Hematopoietic multipotent progenitor cell treated with erythropoietin and hydrocortisone succinate and interleukin-3 and kit ligand, for 4 days (in vitro differentiated cells): Measurements from ENCODE around the gene TESMIN.

Experiments
- DNase-seq: peaks from one replicate; pipeline ENCODE4 v3.0.0-alpha.2; 2015

The TESMIN gene

GRCh38 chr11:68751331-68751856 lies at the start of gene TESMIN:
Gene TESMIN (minus strand): TSS chr11:68751520. CDS start chr11:68750660, 860 bp downstream.
- DNase-seq = peak; percentile 97

GRCh38 chr11:68798221-68798813 lies 47.0 kb upstream of the TESMIN start:
- DNase-seq = peak; percentile 62

GRCh38 chr11:68796801-68797200 lies 45.5 kb upstream of the TESMIN start:
- no peak for DNase-seq

GRCh38 chr11:68792400-68792966 lies 41.2 kb upstream of the TESMIN start:
- DNase-seq = no peak

- no peak for DNase-seq
Measured at GRCh38 chr11:68784653-68785052, 33.3 kb upstream of the TESMIN start.

GRCh38 chr11:68783216-68783821 lies 32.0 kb upstream of the TESMIN start:
- no peak for DNase-seq

GRCh38 chr11:68782711-68783110 lies 31.4 kb upstream of the TESMIN start:
- DNase-seq = no peak

- peak; percentile 87 for DNase-seq
Measured at GRCh38 chr11:68780829-68781228, 29.5 kb upstream of the TESMIN start.

- DNase-seq = no peak
Measured at GRCh38 chr11:68778205-68778604, 26.9 kb upstream of the TESMIN start.

- DNase-seq = no peak
Measured at GRCh38 chr11:68776442-68777235, 25.3 kb upstream of the TESMIN start.

GRCh38 chr11:68775951-68776388 lies 24.6 kb upstream of the TESMIN start:
- no peak for DNase-seq

- no peak for DNase-seq
Measured at GRCh38 chr11:68774194-68774585, 22.9 kb upstream of the TESMIN start.

GRCh38 chr11:68773521-68774193 lies 22.3 kb upstream of the TESMIN start:
- DNase-seq = no peak

- no peak for DNase-seq
Measured at GRCh38 chr11:68772936-68773335, 21.6 kb upstream of the TESMIN start.

GRCh38 chr11:68770781-68771180 lies 19.5 kb upstream of the TESMIN start:
- DNase-seq = no peak

GRCh38 chr11:68767672-68768071 lies 16.4 kb upstream of the TESMIN start:
- DNase-seq = no peak

- no peak for DNase-seq
Measured at GRCh38 chr11:68766786-68767185, 15.5 kb upstream of the TESMIN start.

GRCh38 chr11:68764746-68765145 lies 13.4 kb upstream of the TESMIN start:
- no peak for DNase-seq

- no peak for DNase-seq
Measured at GRCh38 chr11:68763926-68764657, 12.8 kb upstream of the TESMIN start.

- DNase-seq = no peak
Measured at GRCh38 chr11:68763181-68763721, 11.9 kb upstream of the TESMIN start.

- DNase-seq = no peak
Measured at GRCh38 chr11:68762481-68762880, 11.2 kb upstream of the TESMIN start.

GRCh38 chr11:68761801-68762200 lies 10.5 kb upstream of the TESMIN start:
- DNase-seq = no peak
